Measurements from ENCODE around the gene DGKG. TPM values are rescaled to one million over a fixed set of nuclear protein-coding genes. Genes with fewer than 3 reads are reported as not detected.

The DGKG gene
- polyA plus RNA-seq, result 2.5 TPM

DNA sequence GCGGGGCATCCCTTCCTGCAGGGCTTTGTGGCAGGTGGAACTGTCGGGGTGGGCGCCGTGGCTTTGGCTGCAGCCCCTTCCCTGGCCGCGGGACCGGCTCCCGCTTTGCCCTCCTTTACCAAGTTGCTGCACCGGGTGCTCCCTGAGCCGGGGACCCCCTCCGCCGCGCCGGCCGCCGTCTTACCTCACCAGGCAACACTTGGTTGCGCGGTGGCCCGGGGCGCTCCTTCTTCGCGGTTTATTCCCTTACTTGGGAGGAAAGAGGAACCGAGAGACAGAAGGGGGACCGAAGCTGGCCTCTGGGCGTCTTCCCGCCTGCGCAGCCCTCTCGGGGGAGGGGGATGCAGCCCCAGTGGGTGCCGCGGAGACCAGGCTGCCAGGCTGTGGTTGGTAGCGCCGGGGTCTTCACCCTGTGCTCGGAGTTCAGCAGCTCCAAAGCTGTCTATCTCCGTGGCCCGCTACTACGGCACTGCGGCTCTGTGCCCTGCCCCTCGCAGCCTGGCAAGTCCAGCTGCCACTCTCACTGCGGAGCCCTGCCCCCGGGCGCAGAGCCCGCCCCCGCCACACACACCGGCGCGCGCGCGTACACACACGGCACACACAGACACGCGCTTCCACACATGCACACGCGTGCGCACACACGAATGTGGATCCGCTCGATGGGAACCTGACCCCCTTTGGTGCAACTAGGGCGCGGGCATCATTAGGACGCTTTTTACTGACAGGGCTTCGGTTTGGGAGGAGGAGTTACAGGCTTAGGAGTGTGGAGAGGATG is at the start of gene DGKG:
TSS of gene DGKG (minus strand) at position 473 of the 775 bp plus-strand sequence. CDS start 41,775 bp downstream, outside the sequence.
- Mint-ChIP-seq H3K27me3 (peaks cover 12% of the 10 kb centered on the region), H3K4me3 (peak within 1 kb of the TSS; percentile 81 to 96 (median 90)), H3K27ac (peak within 1 kb of the TSS in 2 of 3 donors; percentile 46 to 72), H3K4me1 (peaks cover 5 to 29% (median 16%) of the 10 kb centered on the region in 3 donors), H3K36me3 (peaks cover 7% of the 10 kb centered on the region), H3K9me3 (no peaks in the 10 kb centered on the region)

- Mint-ChIP-seq H3K36me3 (no peaks in the 10 kb centered on the region), H3K27ac (peak overlapping the region in 1 of 3 donors; percentile 50), H3K27me3 (peaks cover 3% of the 10 kb centered on the region), H3K4me3 (no peak overlapping the region), H3K9me3 (no peaks in the 10 kb centered on the region), H3K4me1 (peaks cover 20 to 28% (median 26%) of the 10 kb centered on the region in 3 donors)
Observed at GRCh38 chr3:186411089-186411488, 49.1 kb upstream of the DGKG start.

DNA sequence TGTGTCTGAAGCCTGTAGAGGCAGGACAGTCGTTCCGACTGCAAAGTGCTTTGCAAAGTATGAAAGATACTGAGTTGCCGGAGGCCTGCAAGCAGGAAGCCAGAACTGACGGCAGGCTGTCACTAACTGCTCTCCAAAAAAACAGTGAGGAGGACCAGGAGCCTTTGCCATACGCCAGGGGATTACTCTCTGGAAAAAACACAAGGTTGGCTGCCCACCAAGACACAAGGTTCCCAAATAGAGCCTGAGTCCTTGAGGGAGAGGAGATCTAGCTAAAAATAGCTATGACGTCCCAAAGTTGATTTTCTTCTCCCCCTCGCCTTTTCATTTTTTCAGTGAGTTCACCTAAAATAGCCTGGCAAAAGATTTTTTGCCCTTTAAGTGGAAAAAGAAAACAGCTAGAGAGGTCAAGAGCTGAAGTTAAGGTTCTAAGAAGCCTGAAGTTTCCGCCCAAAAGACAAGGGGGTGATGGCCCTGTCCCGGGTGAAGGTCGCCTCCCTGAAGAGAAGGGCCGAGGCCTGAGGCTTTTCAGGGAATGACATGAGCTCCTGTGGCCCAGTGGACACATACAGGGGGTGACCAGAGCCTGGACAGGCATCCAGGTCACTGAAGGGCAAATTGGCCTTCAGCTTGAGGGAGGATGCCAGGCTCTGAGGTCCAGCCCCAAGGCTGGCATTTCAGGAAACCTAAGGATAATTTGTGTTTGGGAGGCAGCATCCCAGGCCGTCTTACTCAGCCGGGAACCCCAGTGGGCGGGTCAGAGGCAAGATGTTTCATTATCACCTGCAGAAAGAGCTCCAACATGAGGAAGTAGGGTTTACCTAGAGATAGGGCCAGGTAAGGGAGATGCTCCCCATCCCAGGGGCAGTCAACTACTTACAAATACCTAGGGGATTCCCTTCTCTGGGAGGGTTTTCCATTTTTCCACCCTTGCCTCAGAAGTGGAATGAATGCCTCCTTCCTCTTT is 44.9 kb upstream of the DGKG start:
- no peak overlapping the region for H3K27ac Mint-ChIP-seq
- peaks cover 1% of the 10 kb centered on the region for H3K36me3 Mint-ChIP-seq
- peaks cover 0 to 2% (median 0%) of the 10 kb centered on the region in 3 donors for H3K9me3 Mint-ChIP-seq
- peaks cover 3% of the 10 kb centered on the region for H3K27me3 Mint-ChIP-seq
- no peak overlapping the region for H3K4me3 Mint-ChIP-seq
- peaks cover 0 to 5% (median 0%) of the 10 kb centered on the region in 3 donors for H3K4me1 Mint-ChIP-seq

DNA sequence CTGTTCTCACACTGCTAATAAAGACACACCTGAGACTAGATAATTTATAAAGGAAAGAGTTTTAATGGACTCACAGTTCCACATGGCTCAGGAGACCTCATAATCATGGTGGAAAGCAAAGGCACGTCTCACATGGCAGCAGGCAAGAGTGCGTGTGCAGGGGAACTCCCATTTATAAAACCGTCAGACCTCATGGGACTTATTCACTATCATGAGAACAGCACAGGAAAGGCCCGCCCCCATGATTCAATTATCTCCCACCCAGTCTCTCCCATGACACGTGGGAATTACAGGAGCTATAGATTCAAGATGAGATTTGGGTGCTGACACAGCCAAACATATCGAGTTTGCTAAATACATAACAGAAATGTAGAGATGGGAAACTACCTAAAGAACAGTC is 39.5 kb upstream of the DGKG start:
- Mint-ChIP-seq H3K4me3 (peak overlapping the region in 1 of 4 donors; percentile 41), H3K27ac (no peak overlapping the region), H3K4me1 (no peaks in the 10 kb centered on the region), H3K9me3 (peaks cover 2 to 12% (median 3%) of the 10 kb centered on the region in 3 donors), H3K36me3 (peaks cover 1% of the 10 kb centered on the region), H3K27me3 (peaks cover 2% of the 10 kb centered on the region)

GRCh38 chr3:186400662-186401061 is 38.6 kb upstream of the DGKG start:
- H3K27me3 Mint-ChIP-seq, result peaks cover 2% of the 10 kb centered on the region
- H3K36me3 Mint-ChIP-seq, result peaks cover 1% of the 10 kb centered on the region
- H3K27ac Mint-ChIP-seq, result peak overlapping the region in 1 of 3 donors; percentile 7
- no peak overlapping the region for H3K4me3 Mint-ChIP-seq
- peaks cover 2 to 12% (median 3%) of the 10 kb centered on the region in 3 donors for H3K9me3 Mint-ChIP-seq
- H3K4me1 Mint-ChIP-seq, result no peaks in the 10 kb centered on the region

GRCh38 chr3:186400026-186400425 is 38.0 kb upstream of the DGKG start:
- Mint-ChIP-seq H3K27me3 (peaks cover 2% of the 10 kb centered on the region), H3K4me3 (no peak overlapping the region), H3K9me3 (peaks cover 2 to 12% (median 3%) of the 10 kb centered on the region in 3 donors), H3K4me1 (no peaks in the 10 kb centered on the region), H3K36me3 (peaks cover 1% of the 10 kb centered on the region), H3K27ac (no peak overlapping the region)

DNA sequence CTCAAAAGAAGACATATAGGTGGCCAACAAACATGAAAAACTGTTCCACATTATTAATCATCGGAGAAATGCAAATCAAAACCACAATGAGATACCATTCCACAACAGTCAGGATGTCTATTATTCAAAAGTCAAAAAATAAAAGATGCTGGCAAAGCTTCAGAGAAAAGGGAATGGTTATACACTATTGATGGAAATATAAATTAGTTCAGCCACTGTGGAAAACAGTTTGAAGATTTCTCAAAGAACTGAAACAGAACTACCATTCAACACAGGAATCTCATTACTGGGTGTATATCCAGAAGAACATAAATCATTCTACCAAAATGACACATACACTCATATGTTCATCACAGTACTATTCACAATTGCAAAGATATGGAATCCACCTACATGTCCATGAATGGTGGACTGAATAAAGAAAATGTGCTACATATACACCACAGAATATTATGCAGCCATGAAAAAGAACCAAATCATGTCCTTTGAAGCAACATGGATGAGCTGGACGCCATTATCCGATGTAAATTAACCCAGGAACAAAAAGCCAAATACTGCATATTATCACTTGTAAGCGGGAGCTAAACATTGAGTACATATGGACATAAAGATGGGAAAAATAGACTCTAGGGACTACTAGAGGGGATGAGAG is 32.7 kb upstream of the DGKG start:
- no peaks in the 10 kb centered on the region for H3K27me3 Mint-ChIP-seq
- no peak overlapping the region for H3K4me3 Mint-ChIP-seq
- peaks cover 2% of the 10 kb centered on the region for H3K36me3 Mint-ChIP-seq
- H3K9me3 Mint-ChIP-seq, result peaks cover 0 to 14% (median 2%) of the 10 kb centered on the region in 3 donors
- H3K27ac Mint-ChIP-seq, result no peak overlapping the region
- no peaks in the 10 kb centered on the region for H3K4me1 Mint-ChIP-seq

GRCh38 chr3:186386883-186387560 is 25.0 kb upstream of the DGKG start:
- peaks cover 0 to 5% (median 3%) of the 10 kb centered on the region in 3 donors for H3K9me3 Mint-ChIP-seq
- peaks cover 2% of the 10 kb centered on the region for H3K36me3 Mint-ChIP-seq
- peaks cover 8 to 17% (median 10%) of the 10 kb centered on the region in 3 donors for H3K4me1 Mint-ChIP-seq
- no peaks in the 10 kb centered on the region for H3K27me3 Mint-ChIP-seq
- no peak overlapping the region for H3K27ac Mint-ChIP-seq
- H3K4me3 Mint-ChIP-seq, result no peak overlapping the region

- H3K4me3 Mint-ChIP-seq, result peak overlapping the region in 1 of 4 donors; percentile 53
- no peaks in the 10 kb centered on the region for H3K27me3 Mint-ChIP-seq
- H3K27ac Mint-ChIP-seq, result no peak overlapping the region
- peaks cover 0 to 3% (median 0%) of the 10 kb centered on the region in 3 donors for H3K9me3 Mint-ChIP-seq
- peaks cover 2% of the 10 kb centered on the region for H3K36me3 Mint-ChIP-seq
- peaks cover 8 to 22% (median 14%) of the 10 kb centered on the region in 3 donors for H3K4me1 Mint-ChIP-seq
Observed at GRCh38 chr3:186385856-186386602, 24.0 kb upstream of the DGKG start.

- peak overlapping the region in 1 of 4 donors; percentile 17 for H3K4me3 Mint-ChIP-seq
Observed at GRCh38 chr3:186383026-186383993, 21.3 kb upstream of the DGKG start.

DNA sequence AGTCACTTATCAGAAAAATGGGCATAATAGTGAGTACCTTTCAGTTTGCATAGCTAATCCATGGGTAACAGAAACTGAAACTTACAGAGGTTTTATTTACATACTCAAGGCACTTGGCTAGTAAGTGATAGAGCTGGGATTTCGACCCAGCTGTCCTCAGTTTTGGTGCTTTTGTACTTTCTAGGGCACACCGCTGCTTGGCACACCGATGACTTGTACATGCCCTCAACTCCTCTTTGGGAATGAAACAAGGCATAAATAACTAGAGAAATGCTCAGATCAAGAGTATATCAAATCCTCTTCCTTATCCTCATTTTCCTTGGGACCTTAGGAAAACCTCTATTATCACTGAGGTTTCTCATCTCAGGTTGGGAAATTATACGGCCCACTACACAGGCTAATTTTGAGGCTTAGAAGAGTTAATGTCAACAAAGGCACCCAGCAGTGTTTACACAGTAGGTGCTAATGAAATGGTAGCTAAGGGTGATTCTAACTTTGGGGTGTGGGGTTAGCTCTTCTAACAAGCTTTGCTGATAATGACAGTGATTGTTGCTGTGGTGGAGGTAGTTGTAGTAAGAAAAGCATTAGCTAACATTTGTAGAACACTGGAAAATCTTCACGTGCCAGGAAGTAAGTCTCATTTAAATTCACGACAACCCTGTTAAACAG is 20.3 kb upstream of the DGKG start:
- no peaks in the 10 kb centered on the region for H3K36me3 Mint-ChIP-seq
- H3K27me3 Mint-ChIP-seq, result no peaks in the 10 kb centered on the region
- peaks cover 8 to 22% (median 14%) of the 10 kb centered on the region in 3 donors for H3K4me1 Mint-ChIP-seq
- peaks cover 0 to 2% (median 1%) of the 10 kb centered on the region in 3 donors for H3K9me3 Mint-ChIP-seq
- H3K27ac Mint-ChIP-seq, result no peak overlapping the region
- H3K4me3 Mint-ChIP-seq, result peak overlapping the region in 1 of 4 donors; percentile 59

More at GRCh38 chr3:186383026-186383993, 21.3 kb upstream of the DGKG start:
- H3K9me3 Mint-ChIP-seq, result peaks cover 0 to 1% (median under 1%) of the 10 kb centered on the region in 3 donors
- H3K27me3 Mint-ChIP-seq, result no peaks in the 10 kb centered on the region
- no peak overlapping the region for H3K27ac Mint-ChIP-seq
- H3K36me3 Mint-ChIP-seq, result no peaks in the 10 kb centered on the region
- peaks cover 8 to 22% (median 14%) of the 10 kb centered on the region in 3 donors for H3K4me1 Mint-ChIP-seq
